ENCODE measurements around the gene TFF1.
"Not testable (repeated sequence)": the region's sequence is repeated elsewhere in the genome, so short reads cannot be mapped to it uniquely, and the experiment has no call there.

TFF1 gene

GRCh38 chr21:42408718-42409117 lies 42.4 kb upstream of the TFF1 start:
- H3K36me3 ChIP-seq (ENCODE audit: control insufficient read depth in 2 of 2, insufficient read depth in 2 of 2, low read length in 2 of 2); H3K4me1 ChIP-seq (ENCODE audit: control insufficient read depth, insufficient read depth, low read length); H3K9me3 ChIP-seq (ENCODE audit: control insufficient read depth in 2 of 2, low read length in 2 of 2); H3K27ac ChIP-seq (ENCODE audit: low read length); H3K4me3 ChIP-seq (ENCODE audit: low read length in 2 of 2); H3K9ac ChIP-seq (ENCODE audit: low read length in 2 of 2): not testable (repeated sequence)
- H3K27me3 ChIP-seq (ENCODE audit: control insufficient read depth in 1 of 2, insufficient read depth in 2 of 2, low read length in 2 of 2) = peaks cover 4 to 20% of the 10 kb centered on the region in 2 donors

- Histone ChIP-seq H3K27ac (ENCODE audit: low read length) (no peak overlapping the region), H3K4me3 (ENCODE audit: low read length in 2 of 2) (no peak overlapping the region)
Measured at GRCh38 chr21:42407476-42407875, 41.1 kb upstream of the TFF1 start.

GRCh38 chr21:42406866-42407265 lies 40.5 kb upstream of the TFF1 start:
- peaks cover 0 to 16% of the 10 kb centered on the region in 2 donors for H3K27me3 ChIP-seq (ENCODE audit: control insufficient read depth in 1 of 2, insufficient read depth in 2 of 2, low read length in 2 of 2)
- H3K4me3 ChIP-seq (ENCODE audit: low read length in 2 of 2) = no peak overlapping the region
- H3K9me3 ChIP-seq (ENCODE audit: control insufficient read depth in 2 of 2, low read length in 2 of 2) = peaks cover 0 to 4% of the 10 kb centered on the region in 2 donors
- H3K27ac ChIP-seq (ENCODE audit: low read length) = no peak overlapping the region
- H3K4me1 ChIP-seq (ENCODE audit: control insufficient read depth, insufficient read depth, low read length) = no peaks in the 10 kb centered on the region
- H3K36me3 ChIP-seq (ENCODE audit: control insufficient read depth in 2 of 2, insufficient read depth in 2 of 2, low read length in 2 of 2) = no peaks in the 10 kb centered on the region
- H3K9ac ChIP-seq (ENCODE audit: low read length in 2 of 2) = no peak overlapping the region

More at GRCh38 chr21:42407476-42407875, 41.1 kb upstream of the TFF1 start:
- Histone ChIP-seq H3K9me3 (ENCODE audit: control insufficient read depth in 2 of 2, low read length in 2 of 2) (no peaks in the 10 kb centered on the region), H3K4me1 (ENCODE audit: control insufficient read depth, insufficient read depth, low read length) (no peaks in the 10 kb centered on the region), H3K27me3 (ENCODE audit: control insufficient read depth in 1 of 2, insufficient read depth in 2 of 2, low read length in 2 of 2) (peaks cover 4 to 20% of the 10 kb centered on the region in 2 donors), H3K36me3 (ENCODE audit: control insufficient read depth in 2 of 2, insufficient read depth in 2 of 2, low read length in 2 of 2) (no peaks in the 10 kb centered on the region), H3K9ac (ENCODE audit: low read length in 2 of 2) (no peak overlapping the region)

GRCh38 chr21:42406201-42406621 lies 39.9 kb upstream of the TFF1 start:
- Histone ChIP-seq H3K27ac (ENCODE audit: low read length) (no peak overlapping the region), H3K27me3 (ENCODE audit: control insufficient read depth in 1 of 2, insufficient read depth in 2 of 2, low read length in 2 of 2) (peaks cover 0 to 10% of the 10 kb centered on the region in 2 donors), H3K4me3 (ENCODE audit: low read length in 2 of 2) (no peak overlapping the region), H3K36me3 (ENCODE audit: control insufficient read depth in 2 of 2, insufficient read depth in 2 of 2, low read length in 2 of 2) (no peaks in the 10 kb centered on the region), H3K9ac (ENCODE audit: low read length in 2 of 2) (no peak overlapping the region), H3K4me1 (ENCODE audit: control insufficient read depth, insufficient read depth, low read length) (no peaks in the 10 kb centered on the region), H3K9me3 (ENCODE audit: control insufficient read depth in 2 of 2, low read length in 2 of 2) (peaks cover 4% of the 10 kb centered on the region in 2 donors)

- Histone ChIP-seq H3K4me3 (ENCODE audit: low read length in 2 of 2) (no peak overlapping the region), H3K9ac (ENCODE audit: low read length in 2 of 2) (no peak overlapping the region), H3K27me3 (ENCODE audit: control insufficient read depth in 1 of 2, insufficient read depth in 2 of 2, low read length in 2 of 2) (peaks cover 0 to 7% of the 10 kb centered on the region in 2 donors), H3K36me3 (ENCODE audit: control insufficient read depth in 2 of 2, insufficient read depth in 2 of 2, low read length in 2 of 2) (no peaks in the 10 kb centered on the region), H3K9me3 (ENCODE audit: control insufficient read depth in 2 of 2, low read length in 2 of 2) (peaks cover 4% of the 10 kb centered on the region in 2 donors), H3K4me1 (ENCODE audit: control insufficient read depth, insufficient read depth, low read length) (no peaks in the 10 kb centered on the region), H3K27ac (ENCODE audit: low read length) (no peak overlapping the region)
Measured at GRCh38 chr21:42405064-42406013, 39.0 kb upstream of the TFF1 start.

- no peak overlapping the region for H3K4me3 ChIP-seq (ENCODE audit: low read length in 2 of 2)
- peaks cover 4% of the 10 kb centered on the region in 2 donors for H3K9me3 ChIP-seq (ENCODE audit: control insufficient read depth in 2 of 2, low read length in 2 of 2)
- no peaks in the 10 kb centered on the region for H3K4me1 ChIP-seq (ENCODE audit: control insufficient read depth, insufficient read depth, low read length)
- H3K9ac ChIP-seq (ENCODE audit: low read length in 2 of 2) = no peak overlapping the region
- no peak overlapping the region for H3K27ac ChIP-seq (ENCODE audit: low read length)
- no peaks in the 10 kb centered on the region for H3K36me3 ChIP-seq (ENCODE audit: control insufficient read depth in 2 of 2, insufficient read depth in 2 of 2, low read length in 2 of 2)
- peaks cover 0 to 5% of the 10 kb centered on the region in 2 donors for H3K27me3 ChIP-seq (ENCODE audit: control insufficient read depth in 1 of 2, insufficient read depth in 2 of 2, low read length in 2 of 2)
Measured at GRCh38 chr21:42404539-42404938, 38.2 kb upstream of the TFF1 start.

GRCh38 chr21:42403611-42404231 lies 37.4 kb upstream of the TFF1 start, which contains the start of gene UBASH3A:
Gene UBASH3A, plus strand, starts transcription at chr21:42403902. Its CDS starts 44 bp downstream, at chr21:42403946.
- no peak within 1 kb of the TSS for H3K27ac ChIP-seq (ENCODE audit: low read length)
- H3K9me3 ChIP-seq (ENCODE audit: control insufficient read depth in 2 of 2, low read length in 2 of 2) = peaks cover 4% of the 10 kb centered on the region in 2 donors
- peaks cover 0 to 2% of the 10 kb centered on the region in 2 donors for H3K27me3 ChIP-seq (ENCODE audit: control insufficient read depth in 1 of 2, insufficient read depth in 2 of 2, low read length in 2 of 2)
- no peak within 1 kb of the TSS for H3K4me3 ChIP-seq (ENCODE audit: low read length in 2 of 2)
- H3K4me1 ChIP-seq (ENCODE audit: control insufficient read depth, insufficient read depth, low read length) = no peaks in the 10 kb centered on the region
- no peaks in the 10 kb centered on the region for H3K36me3 ChIP-seq (ENCODE audit: control insufficient read depth in 2 of 2, insufficient read depth in 2 of 2, low read length in 2 of 2)
- no peak within 1 kb of the TSS for H3K9ac ChIP-seq (ENCODE audit: low read length in 2 of 2)

GRCh38 chr21:42401820-42402251 lies 35.5 kb upstream of the TFF1 start:
- Histone ChIP-seq H3K36me3 (ENCODE audit: control insufficient read depth in 2 of 2, insufficient read depth in 2 of 2, low read length in 2 of 2) (no peaks in the 10 kb centered on the region), H3K9me3 (ENCODE audit: control insufficient read depth in 2 of 2, low read length in 2 of 2) (peaks cover 4% of the 10 kb centered on the region in 2 donors), H3K27me3 (ENCODE audit: control insufficient read depth in 1 of 2, insufficient read depth in 2 of 2, low read length in 2 of 2) (peaks cover 0 to 6% of the 10 kb centered on the region in 2 donors), H3K27ac (ENCODE audit: low read length) (no peak overlapping the region), H3K9ac (ENCODE audit: low read length in 2 of 2) (no peak overlapping the region), H3K4me3 (ENCODE audit: low read length in 2 of 2) (no peak overlapping the region), H3K4me1 (ENCODE audit: control insufficient read depth, insufficient read depth, low read length) (no peaks in the 10 kb centered on the region)

- Histone ChIP-seq H3K9me3 (ENCODE audit: control insufficient read depth in 2 of 2, low read length in 2 of 2) (peaks cover 4% of the 10 kb centered on the region in 2 donors), H3K27ac (ENCODE audit: low read length) (no peak overlapping the region), H3K36me3 (ENCODE audit: control insufficient read depth in 2 of 2, insufficient read depth in 2 of 2, low read length in 2 of 2) (no peaks in the 10 kb centered on the region), H3K27me3 (ENCODE audit: control insufficient read depth in 1 of 2, insufficient read depth in 2 of 2, low read length in 2 of 2) (peaks cover 0 to 6% of the 10 kb centered on the region in 2 donors), H3K4me3 (ENCODE audit: low read length in 2 of 2) (no peak overlapping the region), H3K4me1 (ENCODE audit: control insufficient read depth, insufficient read depth, low read length) (no peaks in the 10 kb centered on the region), H3K9ac (ENCODE audit: low read length in 2 of 2) (no peak overlapping the region)
Measured at GRCh38 chr21:42401154-42401553, 34.8 kb upstream of the TFF1 start.

GRCh38 chr21:42400525-42400924 lies 34.2 kb upstream of the TFF1 start:
- no peaks in the 10 kb centered on the region for H3K36me3 ChIP-seq (ENCODE audit: control insufficient read depth in 2 of 2, insufficient read depth in 2 of 2, low read length in 2 of 2)
- no peak overlapping the region for H3K27ac ChIP-seq (ENCODE audit: low read length)
- no peak overlapping the region for H3K4me3 ChIP-seq (ENCODE audit: low read length in 2 of 2)
- no peak overlapping the region for H3K9ac ChIP-seq (ENCODE audit: low read length in 2 of 2)
- peaks cover 0 to 6% of the 10 kb centered on the region in 2 donors for H3K27me3 ChIP-seq (ENCODE audit: control insufficient read depth in 1 of 2, insufficient read depth in 2 of 2, low read length in 2 of 2)
- no peaks in the 10 kb centered on the region for H3K4me1 ChIP-seq (ENCODE audit: control insufficient read depth, insufficient read depth, low read length)
- peaks cover 4% of the 10 kb centered on the region in 2 donors for H3K9me3 ChIP-seq (ENCODE audit: control insufficient read depth in 2 of 2, low read length in 2 of 2)
